Transverse colon (tissue), 4 donors: Measurements from ENCODE around the gene RNF207.

Experiments used
- POLR2AphosphoS5 ChIP-seq, 3 donors: sonication (generic); formaldehyde crosslinking; IDR thresholded peaks; one replicate each; pipeline ENCODE4 v1.6.1; 2016; ENCODE audit warnings: antibody characterized with exemption in 3 of 3
- TF ChIP-seq, protein P1 (sequence below), 5 experiments: fragments of 200-600 bp in 3 of 5; fragments of 450-650 bp in 2 of 5; sonication (generic) in 3 of 5; IDR thresholded peaks; 1 replicate in 2 of 5; 2 replicates in 3 of 5; pipeline ENCODE4 v1.5.1; 2016 to 2017; ENCODE audit warnings: antibody characterized with exemption in 5 of 5, inconsistent platforms in 3 of 5, mild to moderate bottlenecking in 2 of 5, moderate library complexity in 1 of 5

DNA sequence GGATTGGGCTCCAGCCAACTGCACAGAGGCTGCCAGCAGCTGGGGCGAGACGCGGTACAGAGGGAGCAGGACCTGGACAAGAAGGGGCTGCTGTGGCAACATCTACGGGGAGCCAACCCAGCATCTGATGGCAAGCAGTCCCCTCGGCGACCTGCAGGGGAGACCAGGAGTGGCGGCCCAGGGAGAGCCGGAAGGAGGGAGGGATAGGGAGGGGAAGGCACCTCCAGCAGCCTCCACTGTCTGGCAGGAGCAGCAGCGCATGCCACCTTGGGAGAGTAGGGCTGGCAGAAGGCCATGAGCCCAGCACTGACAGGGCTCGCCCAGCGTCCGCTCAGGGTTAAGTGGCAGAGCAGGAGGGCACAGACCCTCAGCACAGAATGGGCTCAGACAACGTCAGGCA, 43.1 kb upstream of the RNF207 start:
- TF ChIP-seq POLR2AphosphoS5 (IDR thresholded peaks at IDR 0.05), result no peak
- TF ChIP-seq, protein P1, sequence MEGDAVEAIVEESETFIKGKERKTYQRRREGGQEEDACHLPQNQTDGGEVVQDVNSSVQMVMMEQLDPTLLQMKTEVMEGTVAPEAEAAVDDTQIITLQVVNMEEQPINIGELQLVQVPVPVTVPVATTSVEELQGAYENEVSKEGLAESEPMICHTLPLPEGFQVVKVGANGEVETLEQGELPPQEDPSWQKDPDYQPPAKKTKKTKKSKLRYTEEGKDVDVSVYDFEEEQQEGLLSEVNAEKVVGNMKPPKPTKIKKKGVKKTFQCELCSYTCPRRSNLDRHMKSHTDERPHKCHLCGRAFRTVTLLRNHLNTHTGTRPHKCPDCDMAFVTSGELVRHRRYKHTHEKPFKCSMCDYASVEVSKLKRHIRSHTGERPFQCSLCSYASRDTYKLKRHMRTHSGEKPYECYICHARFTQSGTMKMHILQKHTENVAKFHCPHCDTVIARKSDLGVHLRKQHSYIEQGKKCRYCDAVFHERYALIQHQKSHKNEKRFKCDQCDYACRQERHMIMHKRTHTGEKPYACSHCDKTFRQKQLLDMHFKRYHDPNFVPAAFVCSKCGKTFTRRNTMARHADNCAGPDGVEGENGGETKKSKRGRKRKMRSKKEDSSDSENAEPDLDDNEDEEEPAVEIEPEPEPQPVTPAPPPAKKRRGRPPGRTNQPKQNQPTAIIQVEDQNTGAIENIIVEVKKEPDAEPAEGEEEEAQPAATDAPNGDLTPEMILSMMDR (IDR thresholded peaks at IDR 0.05), result no peak
